ENCODE measurements around the gene KHK. TPM values are rescaled to one million over a fixed set of nuclear protein-coding genes. Genes with fewer than 3 reads are reported as not detected.

The KHK gene
- total and polyA plus RNA-seq, 2 donors = 1.5 to 2.5 TPM

DNA sequence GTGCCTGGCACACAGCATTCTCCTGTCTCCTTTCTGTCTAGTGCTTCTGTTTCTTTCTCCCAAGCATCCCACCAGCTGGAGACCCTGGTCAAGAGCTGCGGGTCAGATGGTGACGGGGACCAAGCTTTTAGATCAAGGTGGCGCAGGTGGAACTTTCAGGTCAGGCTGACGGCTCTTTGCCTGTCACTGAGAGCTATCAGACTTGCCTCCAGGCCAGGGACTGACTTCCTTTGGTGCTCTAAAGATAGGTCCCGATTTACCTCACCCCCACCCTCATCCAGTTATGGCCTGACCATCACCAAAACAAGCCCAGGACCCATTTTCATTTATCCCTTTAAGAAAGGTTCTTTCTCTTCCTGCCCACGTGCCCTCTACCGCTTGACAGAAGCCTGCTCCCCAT lies 9.3 kb upstream of the KHK start:
- Histone ChIP-seq H3K27me3 (ENCODE audit: control insufficient read depth in 2 of 2, insufficient read depth in 1 of 2, low read length in 1 of 2) (peaks cover 0 to 10% of the 10 kb centered on the region in 2 donors), H3K4me3 (ENCODE audit: low read length in 2 of 2) (no peak overlapping the region), H3K9me3 (ENCODE audit: control insufficient read depth in 2 of 2, insufficient read depth in 1 of 2, low read length in 1 of 2) (no peaks in the 10 kb centered on the region), H3K36me3 (ENCODE audit: control insufficient read depth in 2 of 2, insufficient read depth in 2 of 2, low read length in 1 of 2) (no peaks in the 10 kb centered on the region), H3K27ac (ENCODE audit: low read depth in 1 of 2, low read length in 1 of 2) (no peak overlapping the region), H3K4me1 (ENCODE audit: control insufficient read depth in 2 of 2, insufficient read depth in 2 of 2, low read length in 2 of 2) (peaks cover 20 to 87% of the 10 kb centered on the region in 2 donors)
- DNase-seq (ENCODE audit: low read depth in 6 of 9, low spot score in 9 of 9) = peak in 1 of 9 donors; percentile 39
- 67% methylated on average over 7 of the region's 7 CpGs for WGBS

DNA sequence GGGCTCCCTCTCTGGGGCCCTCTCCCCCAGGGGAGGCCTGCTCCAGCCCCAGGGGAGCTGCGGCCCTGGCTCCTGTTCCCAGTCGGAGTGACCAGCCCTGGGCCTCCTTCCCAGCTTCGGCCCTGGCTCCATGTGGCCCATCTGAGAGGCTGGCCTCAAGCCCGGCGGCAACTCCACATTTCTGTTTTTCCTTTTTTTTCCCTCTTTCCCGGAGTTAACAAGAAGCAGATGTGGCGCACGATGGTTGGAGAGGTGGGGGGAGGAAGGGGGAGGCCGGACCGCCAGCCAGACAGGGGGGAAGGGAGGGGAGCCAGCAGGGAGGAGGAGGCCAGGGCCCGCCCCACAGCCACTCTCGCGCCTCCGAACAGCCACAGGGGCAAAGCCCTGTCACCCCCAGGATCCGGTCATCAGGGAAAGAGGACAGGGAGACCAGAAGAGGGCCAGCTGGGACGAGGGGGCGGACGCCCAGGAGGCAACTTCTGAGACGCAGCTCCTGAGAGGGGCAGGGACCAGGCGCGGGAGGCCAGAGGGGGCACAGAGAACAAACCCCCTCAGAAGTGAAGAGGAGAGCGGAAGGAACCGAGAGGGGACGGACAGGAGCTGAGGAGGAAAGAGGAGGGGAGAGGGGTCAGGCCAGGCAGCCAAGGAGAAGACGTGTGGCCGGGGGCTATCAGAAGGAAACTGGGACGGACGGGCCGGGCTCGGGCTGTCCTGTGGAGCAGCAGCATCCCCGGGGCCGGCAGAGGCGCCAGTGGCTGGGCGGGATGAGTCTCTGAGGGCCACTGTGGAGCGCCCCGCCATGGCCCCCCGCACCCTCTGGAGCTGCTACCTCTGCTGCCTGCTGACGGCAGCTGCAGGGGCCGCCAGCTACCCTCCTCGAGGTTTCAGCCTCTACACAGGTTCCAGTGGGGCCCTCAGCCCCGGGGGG lies 8.0 kb upstream of the KHK start, which contains the start of gene EMILIN1:
TSS of gene EMILIN1 (plus strand) at position 349 of the 928 bp plus-strand sequence. CDS start at position 800, 451 bp downstream.
- Histone ChIP-seq H3K4me1 (ENCODE audit: control insufficient read depth in 2 of 2, insufficient read depth in 2 of 2, low read length in 2 of 2) (peaks cover 20 to 79% of the 10 kb centered on the region in 2 donors), H3K27ac (ENCODE audit: low read depth in 1 of 2, low read length in 1 of 2) (peak within 1 kb of the TSS in 1 of 2 donors; percentile 36), H3K27me3 (ENCODE audit: control insufficient read depth in 2 of 2, insufficient read depth in 1 of 2, low read length in 1 of 2) (peaks cover 0 to 10% of the 10 kb centered on the region in 2 donors), H3K36me3 (ENCODE audit: control insufficient read depth in 2 of 2, insufficient read depth in 2 of 2, low read length in 1 of 2) (no peaks in the 10 kb centered on the region), H3K4me3 (ENCODE audit: low read length in 2 of 2) (peak within 1 kb of the TSS in 1 of 2 donors; percentile 19), H3K9me3 (ENCODE audit: control insufficient read depth in 2 of 2, insufficient read depth in 1 of 2, low read length in 1 of 2) (no peaks in the 10 kb centered on the region)
- no peak for DNase-seq (ENCODE audit: low read depth in 6 of 9, low spot score in 9 of 9)
- WGBS = 65% methylated on average over 41 of the region's 41 CpGs

DNA sequence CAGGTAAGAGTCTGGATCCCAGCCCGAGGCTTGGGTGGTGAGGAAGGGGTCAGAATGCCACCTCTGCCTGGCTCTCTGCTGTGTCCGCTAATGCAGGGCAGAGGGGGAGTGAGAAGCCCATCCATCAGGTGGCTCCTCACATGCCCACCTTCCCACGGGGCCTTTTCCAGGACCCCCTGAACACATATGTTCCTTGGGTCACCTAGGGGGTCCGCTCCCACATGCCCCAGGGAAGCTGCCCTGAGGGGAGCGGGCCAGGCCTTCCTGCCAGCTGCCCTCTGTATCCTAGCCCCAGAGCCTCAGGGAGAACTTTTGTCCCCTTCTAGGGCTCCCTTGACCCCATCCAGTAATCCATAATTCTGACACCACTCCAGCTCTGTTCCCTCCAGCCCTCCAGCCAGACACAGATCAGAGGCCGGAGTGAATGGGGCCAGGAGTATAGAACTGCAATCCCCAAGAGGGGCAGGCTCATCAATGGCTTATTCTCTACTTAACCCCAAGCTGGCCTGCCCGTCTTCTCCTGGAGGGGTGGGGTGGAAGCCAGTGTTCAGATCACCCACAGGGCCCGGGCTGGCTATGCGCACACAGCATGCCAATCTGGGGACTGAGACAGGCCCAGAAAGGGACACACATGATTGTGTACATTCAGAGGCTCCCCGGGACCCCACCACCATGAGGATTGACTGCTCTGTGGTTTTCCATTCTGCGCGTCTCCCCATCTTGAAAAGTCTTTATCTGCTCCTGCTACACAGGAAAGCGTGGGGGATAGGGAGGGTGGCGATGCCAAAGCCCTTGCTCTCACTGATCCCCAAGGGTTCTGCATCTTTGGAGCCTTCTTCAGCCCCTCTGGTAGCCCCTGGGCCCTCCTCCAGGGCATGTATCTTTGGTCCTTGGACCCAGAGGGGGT lies 7.1 kb upstream of the KHK start:
- Histone ChIP-seq H3K4me1 (ENCODE audit: control insufficient read depth in 2 of 2, insufficient read depth in 2 of 2, low read length in 2 of 2) (peaks cover 20 to 71% of the 10 kb centered on the region in 2 donors), H3K36me3 (ENCODE audit: control insufficient read depth in 2 of 2, insufficient read depth in 2 of 2, low read length in 1 of 2) (no peaks in the 10 kb centered on the region), H3K27ac (ENCODE audit: low read depth in 1 of 2, low read length in 1 of 2) (no peak overlapping the region), H3K27me3 (ENCODE audit: control insufficient read depth in 2 of 2, insufficient read depth in 1 of 2, low read length in 1 of 2) (peaks cover 0 to 13% of the 10 kb centered on the region in 2 donors), H3K4me3 (ENCODE audit: low read length in 2 of 2) (peak overlapping the region in 1 of 2 donors; percentile 19), H3K9me3 (ENCODE audit: control insufficient read depth in 2 of 2, insufficient read depth in 1 of 2, low read length in 1 of 2) (no peaks in the 10 kb centered on the region)
- no peak for DNase-seq (ENCODE audit: low read depth in 6 of 9, low spot score in 9 of 9)
- WGBS = 73% methylated on average over 14 of the region's 14 CpGs

DNA sequence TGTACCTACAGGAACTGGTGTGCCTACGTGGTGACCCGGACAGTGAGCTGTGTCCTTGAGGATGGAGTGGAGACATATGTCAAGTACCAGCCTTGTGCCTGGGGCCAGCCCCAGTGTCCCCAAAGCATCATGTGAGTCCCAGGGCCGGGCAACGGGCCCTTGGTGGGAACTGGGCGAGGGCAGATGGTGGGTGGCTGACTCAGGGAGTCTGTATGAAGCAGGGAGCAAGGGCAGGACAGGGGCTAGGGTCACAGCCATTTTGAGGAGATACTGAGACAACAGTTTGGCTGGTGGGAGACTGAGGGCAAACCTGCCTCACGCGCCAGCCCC lies 6.5 kb upstream of the KHK start:
- DNase-seq (ENCODE audit: low read depth in 6 of 9, low spot score in 9 of 9) = no peak
- Histone ChIP-seq H3K27ac (ENCODE audit: low read depth in 1 of 2, low read length in 1 of 2) (no peak overlapping the region), H3K4me1 (ENCODE audit: control insufficient read depth in 2 of 2, insufficient read depth in 2 of 2, low read length in 2 of 2) (peaks cover 17 to 66% of the 10 kb centered on the region in 2 donors), H3K27me3 (ENCODE audit: control insufficient read depth in 2 of 2, insufficient read depth in 1 of 2, low read length in 1 of 2) (peaks cover 0 to 19% of the 10 kb centered on the region in 2 donors), H3K4me3 (ENCODE audit: low read length in 2 of 2) (no peak overlapping the region), H3K36me3 (ENCODE audit: control insufficient read depth in 2 of 2, insufficient read depth in 2 of 2, low read length in 1 of 2) (no peaks in the 10 kb centered on the region), H3K9me3 (ENCODE audit: control insufficient read depth in 2 of 2, insufficient read depth in 1 of 2, low read length in 1 of 2) (no peaks in the 10 kb centered on the region)
- WGBS = 97% methylated on average over 7 of the region's 7 CpGs

DNA sequence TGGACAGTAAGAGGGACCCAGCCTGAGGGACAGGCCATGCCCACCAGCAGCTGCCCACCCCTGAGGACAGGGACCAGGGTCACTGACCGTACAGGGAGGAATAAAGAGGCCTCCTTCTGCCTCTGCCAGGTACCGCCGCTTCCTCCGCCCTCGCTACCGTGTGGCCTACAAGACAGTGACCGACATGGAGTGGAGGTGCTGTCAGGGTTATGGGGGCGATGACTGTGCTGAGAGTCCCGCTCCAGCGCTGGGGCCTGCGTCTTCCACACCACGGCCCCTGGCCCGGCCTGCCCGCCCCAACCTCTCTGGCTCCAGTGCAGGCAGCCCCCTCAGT lies 6.0 kb upstream of the KHK start:
- Histone ChIP-seq H3K27me3 (ENCODE audit: control insufficient read depth in 2 of 2, insufficient read depth in 1 of 2, low read length in 1 of 2) (peaks cover 0 to 24% of the 10 kb centered on the region in 2 donors), H3K9me3 (ENCODE audit: control insufficient read depth in 2 of 2, insufficient read depth in 1 of 2, low read length in 1 of 2) (no peaks in the 10 kb centered on the region), H3K4me3 (ENCODE audit: low read length in 2 of 2) (no peak overlapping the region), H3K27ac (ENCODE audit: low read depth in 1 of 2, low read length in 1 of 2) (no peak overlapping the region), H3K4me1 (ENCODE audit: control insufficient read depth in 2 of 2, insufficient read depth in 2 of 2, low read length in 2 of 2) (peaks cover 17 to 66% of the 10 kb centered on the region in 2 donors), H3K36me3 (ENCODE audit: control insufficient read depth in 2 of 2, insufficient read depth in 2 of 2, low read length in 1 of 2) (no peaks in the 10 kb centered on the region)
- no peak for DNase-seq (ENCODE audit: low read depth in 6 of 9, low spot score in 9 of 9)
- WGBS = 98% methylated on average over 14 of the region's 14 CpGs

DNA sequence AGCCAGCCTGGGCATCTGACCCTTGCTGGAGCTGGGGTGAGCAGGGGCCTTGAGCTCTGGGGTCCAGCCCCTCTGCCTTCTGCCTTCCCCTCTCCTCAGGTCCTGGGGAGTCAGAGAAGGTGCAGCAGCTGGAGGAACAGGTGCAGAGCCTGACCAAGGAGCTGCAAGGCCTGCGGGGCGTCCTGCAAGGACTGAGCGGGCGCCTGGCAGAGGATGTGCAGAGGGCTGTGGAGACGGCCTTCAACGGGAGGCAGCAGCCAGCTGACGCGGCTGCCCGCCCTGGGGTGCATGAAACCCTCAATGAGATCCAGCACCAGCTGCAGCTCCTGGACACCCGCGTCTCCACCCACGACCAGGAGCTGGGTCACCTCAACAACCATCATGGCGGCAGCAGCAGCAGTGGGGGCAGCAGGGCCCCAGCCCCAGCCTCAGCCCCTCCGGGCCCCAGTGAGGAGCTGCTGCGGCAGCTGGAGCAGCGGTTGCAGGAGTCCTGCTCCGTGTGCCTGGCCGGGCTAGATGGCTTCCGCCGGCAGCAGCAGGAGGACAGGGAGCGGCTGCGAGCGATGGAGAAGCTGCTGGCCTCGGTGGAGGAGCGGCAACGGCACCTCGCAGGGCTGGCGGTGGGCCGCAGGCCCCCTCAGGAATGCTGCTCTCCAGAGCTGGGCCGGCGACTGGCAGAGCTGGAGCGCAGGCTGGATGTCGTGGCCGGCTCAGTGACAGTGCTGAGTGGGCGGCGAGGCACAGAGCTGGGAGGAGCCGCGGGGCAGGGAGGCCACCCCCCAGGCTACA lies 4.4 kb upstream of the KHK start:
- Histone ChIP-seq H3K4me1 (ENCODE audit: control insufficient read depth in 2 of 2, insufficient read depth in 2 of 2, low read length in 2 of 2) (peaks cover 25 to 65% of the 10 kb centered on the region in 2 donors), H3K27me3 (ENCODE audit: control insufficient read depth in 2 of 2, insufficient read depth in 1 of 2, low read length in 1 of 2) (peaks cover 0 to 31% of the 10 kb centered on the region in 2 donors), H3K9me3 (ENCODE audit: control insufficient read depth in 2 of 2, insufficient read depth in 1 of 2, low read length in 1 of 2) (no peaks in the 10 kb centered on the region), H3K36me3 (ENCODE audit: control insufficient read depth in 2 of 2, insufficient read depth in 2 of 2, low read length in 1 of 2) (no peaks in the 10 kb centered on the region), H3K27ac (ENCODE audit: low read depth in 1 of 2, low read length in 1 of 2) (peak overlapping the region; percentile 89 to 94), H3K4me3 (ENCODE audit: low read length in 2 of 2) (no peak overlapping the region)
- no peak for DNase-seq (ENCODE audit: low read depth in 6 of 9, low spot score in 9 of 9)
- 98% methylated on average over 38 of the region's 38 CpGs for WGBS

DNA sequence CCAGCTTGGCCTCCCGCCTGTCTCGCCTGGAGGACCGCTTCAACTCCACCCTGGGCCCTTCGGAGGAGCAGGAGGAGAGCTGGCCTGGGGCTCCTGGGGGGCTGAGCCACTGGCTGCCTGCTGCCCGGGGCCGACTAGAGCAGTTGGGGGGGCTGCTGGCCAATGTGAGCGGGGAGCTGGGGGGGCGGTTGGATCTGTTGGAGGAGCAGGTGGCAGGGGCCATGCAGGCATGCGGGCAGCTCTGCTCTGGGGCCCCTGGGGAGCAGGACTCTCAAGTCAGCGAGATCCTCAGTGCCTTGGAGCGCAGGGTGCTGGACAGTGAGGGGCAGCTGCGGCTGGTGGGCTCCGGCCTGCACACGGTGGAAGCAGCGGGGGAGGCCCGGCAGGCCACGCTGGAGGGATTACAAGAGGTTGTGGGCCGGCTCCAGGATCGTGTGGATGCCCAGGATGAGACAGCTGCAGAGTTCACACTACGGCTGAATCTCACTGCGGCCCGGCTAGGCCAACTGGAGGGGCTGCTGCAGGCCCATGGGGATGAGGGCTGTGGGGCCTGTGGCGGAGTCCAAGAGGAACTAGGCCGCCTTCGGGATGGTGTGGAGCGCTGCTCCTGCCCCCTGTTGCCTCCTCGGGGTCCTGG lies 3.7 kb upstream of the KHK start:
- 97% methylated on average over 27 of the region's 27 CpGs for WGBS
- H3K4me1 ChIP-seq (ENCODE audit: control insufficient read depth in 2 of 2, insufficient read depth in 2 of 2, low read length in 2 of 2) = peaks cover 28 to 65% of the 10 kb centered on the region in 2 donors
- no peak overlapping the region for H3K4me3 ChIP-seq (ENCODE audit: low read length in 2 of 2)
- no peaks in the 10 kb centered on the region for H3K9me3 ChIP-seq (ENCODE audit: control insufficient read depth in 2 of 2, insufficient read depth in 1 of 2, low read length in 1 of 2)
- peaks cover 0 to 35% of the 10 kb centered on the region in 2 donors for H3K27me3 ChIP-seq (ENCODE audit: control insufficient read depth in 2 of 2, insufficient read depth in 1 of 2, low read length in 1 of 2)
- DNase-seq (ENCODE audit: low read depth in 6 of 9, low spot score in 9 of 9) = no peak
- no peaks in the 10 kb centered on the region for H3K36me3 ChIP-seq (ENCODE audit: control insufficient read depth in 2 of 2, insufficient read depth in 2 of 2, low read length in 1 of 2)
- no peak overlapping the region for H3K27ac ChIP-seq (ENCODE audit: low read depth in 1 of 2, low read length in 1 of 2)
